RCC 7860 (cell line): ENCODE measurements around the gene STAC2.
"Not testable (repeated sequence)": the region's sequence is repeated elsewhere in the genome, so short reads cannot be mapped to it uniquely, and the experiment has no call there.

Source experiments
- DNase-seq: peaks from one replicate; pipeline ENCODE4 v3.0.0-alpha.2; 2015; ENCODE audit warnings: low spot score
- FAIRE-seq: peaks from 2 replicates; lab custom pipeline; 2012; peaks lifted over from hg19 to GRCh38; lab: Jason Lieb, UNC

STAC2 gene, protein sequence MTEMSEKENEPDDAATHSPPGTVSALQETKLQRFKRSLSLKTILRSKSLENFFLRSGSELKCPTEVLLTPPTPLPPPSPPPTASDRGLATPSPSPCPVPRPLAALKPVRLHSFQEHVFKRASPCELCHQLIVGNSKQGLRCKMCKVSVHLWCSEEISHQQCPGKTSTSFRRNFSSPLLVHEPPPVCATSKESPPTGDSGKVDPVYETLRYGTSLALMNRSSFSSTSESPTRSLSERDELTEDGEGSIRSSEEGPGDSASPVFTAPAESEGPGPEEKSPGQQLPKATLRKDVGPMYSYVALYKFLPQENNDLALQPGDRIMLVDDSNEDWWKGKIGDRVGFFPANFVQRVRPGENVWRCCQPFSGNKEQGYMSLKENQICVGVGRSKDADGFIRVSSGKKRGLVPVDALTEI

DNA sequence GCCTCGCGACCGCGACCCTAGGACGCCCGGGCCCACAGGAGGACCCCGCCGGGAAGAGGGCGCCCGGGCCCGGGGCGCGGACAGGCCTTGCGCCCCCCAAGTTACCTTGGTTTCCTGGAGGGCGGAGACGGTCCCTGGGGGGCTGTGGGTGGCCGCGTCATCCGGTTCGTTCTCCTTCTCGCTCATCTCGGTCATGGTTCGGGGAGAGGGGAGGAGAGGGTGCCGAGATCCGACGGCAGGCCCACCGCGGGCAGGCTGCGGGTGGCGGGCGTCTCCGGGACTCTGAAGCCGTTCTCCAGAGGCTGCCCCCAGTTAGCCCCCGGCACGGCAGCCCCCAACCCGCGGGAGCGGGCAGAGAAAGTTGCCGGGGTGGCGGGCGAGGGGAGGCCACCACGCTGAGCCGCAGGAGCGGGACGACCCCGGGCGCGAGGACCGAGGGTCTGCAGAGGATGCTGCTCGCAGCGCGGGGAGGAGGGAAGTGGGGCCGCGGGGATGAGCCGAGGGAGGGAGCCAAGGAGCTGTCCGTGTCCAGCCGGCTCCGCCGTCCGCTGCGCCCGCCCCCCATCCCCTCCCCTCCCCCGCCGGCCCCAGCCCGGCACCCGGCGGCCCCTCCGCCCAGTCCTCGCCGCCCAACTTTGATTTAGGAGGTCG lies at the start of gene STAC2:
Gene STAC2, minus strand, starts transcription at position 638 of the 651 bp plus-strand sequence. Its CDS starts 443 bp downstream, at position 195.
- DNase-seq, result no peak
- no peak for FAIRE-seq

DNA sequence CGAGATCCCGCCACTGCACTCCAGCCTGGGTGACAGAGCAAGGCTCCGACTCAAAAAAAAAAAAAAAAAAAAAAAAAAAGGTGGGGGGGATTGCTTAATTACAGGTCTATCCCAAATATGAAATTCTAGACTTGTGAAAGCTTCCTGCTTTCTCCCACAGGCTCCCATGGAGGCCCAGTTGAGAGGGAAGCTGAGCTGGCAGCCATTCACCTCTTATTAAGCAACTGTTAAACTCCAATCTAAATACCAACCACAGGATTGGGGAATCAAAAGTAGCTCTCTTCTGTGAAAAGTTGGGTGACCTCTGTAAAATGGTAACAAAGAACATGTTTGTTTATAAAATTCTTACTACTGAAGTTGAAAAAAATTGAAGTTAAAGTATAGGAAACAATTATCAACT lies 45.8 kb upstream of the STAC2 start:
- DNase-seq (no peak), FAIRE-seq (no peak)

DNA sequence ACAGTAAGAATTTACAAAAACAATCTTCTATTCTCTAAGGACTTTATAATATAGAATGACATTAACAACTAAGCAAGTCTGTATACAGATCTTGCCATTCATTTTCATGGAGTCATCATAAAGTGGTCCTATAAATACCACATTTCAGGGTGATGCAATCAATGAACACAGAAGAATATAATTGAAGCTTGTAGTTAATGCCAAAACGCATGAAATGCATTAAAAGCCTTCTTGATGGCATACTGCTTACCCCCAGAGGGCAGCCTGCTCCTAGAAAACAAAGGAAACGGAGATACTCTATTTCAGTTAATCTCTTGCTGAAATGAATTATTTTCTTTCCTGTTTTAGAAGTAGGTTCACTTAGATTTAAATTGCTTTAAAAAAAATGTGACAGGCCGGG lies 45.2 kb upstream of the STAC2 start:
- DNase-seq (no peak), FAIRE-seq (no peak)

DNA sequence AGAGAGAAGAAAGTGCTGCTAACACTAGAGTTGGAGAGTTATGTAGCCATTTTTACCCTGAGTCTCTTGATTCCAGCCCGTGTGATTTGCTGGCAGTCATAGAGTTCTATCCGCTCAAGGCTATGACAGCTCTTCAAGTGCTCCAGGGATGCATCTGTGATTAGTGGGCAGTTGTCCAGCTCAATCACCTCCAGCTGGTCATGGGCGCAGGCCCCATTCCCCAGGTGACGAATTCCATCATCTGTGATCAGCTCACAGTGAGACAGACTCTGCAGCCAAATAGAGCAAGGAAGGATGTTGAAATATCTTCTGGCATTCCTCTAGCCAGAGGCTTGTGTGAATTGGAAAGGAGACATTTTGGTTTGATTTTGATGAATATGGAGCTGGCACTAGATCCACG lies 38.4 kb upstream of the STAC2 start:
- FAIRE-seq (no peak), DNase-seq (no peak)

DNA sequence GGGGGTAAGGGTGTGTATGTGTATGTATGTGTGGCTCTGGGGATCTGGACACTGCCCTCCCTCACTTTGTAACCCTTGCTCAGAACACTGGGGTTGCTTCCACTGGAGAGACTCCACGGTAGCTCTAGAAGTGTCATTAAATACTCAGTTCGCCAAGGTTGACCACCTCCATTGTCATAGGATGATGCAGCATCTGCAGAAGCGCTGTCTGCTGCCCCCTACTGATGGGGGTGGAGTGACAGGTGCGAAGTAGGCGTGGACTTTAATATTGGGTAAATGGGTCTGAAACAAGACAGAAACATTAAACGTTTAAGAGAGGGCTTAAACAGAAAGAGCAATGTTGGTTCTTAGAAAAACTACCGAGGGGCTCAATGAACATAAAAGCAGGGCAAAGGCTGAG lies 35.5 kb upstream of the STAC2 start:
- no peak for FAIRE-seq

DNA sequence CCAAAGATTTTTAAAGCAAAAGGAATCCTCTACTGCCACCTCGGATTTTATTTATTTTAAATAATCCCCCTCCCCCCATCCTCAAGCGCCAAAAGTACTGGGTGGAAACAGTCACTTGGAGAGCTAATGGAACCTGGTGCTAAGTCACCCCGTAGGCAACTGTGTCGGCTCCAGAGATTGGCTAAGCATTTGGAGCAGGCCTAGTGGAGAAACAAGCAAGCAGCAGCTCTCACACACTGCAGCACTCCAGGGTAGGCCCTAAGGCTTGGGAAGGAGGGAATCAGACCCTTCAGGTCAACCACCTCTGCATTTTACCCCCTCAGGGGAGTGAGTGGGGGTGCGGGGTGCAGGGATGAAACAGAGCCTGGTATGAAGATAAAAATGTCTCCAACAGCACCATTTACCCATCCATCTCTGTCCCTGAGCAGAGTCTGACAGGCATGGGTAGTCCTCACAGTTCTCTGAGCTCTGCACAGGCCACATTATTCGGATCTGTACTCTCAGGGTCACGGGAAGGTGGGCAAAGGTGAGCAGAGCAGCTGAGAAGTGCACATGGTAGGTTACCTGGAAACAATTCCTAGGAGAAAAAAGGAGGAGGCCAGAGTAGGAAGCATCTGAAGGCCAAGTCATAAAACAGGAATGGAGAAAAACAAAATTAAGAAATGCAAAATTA lies 27.2 kb upstream of the STAC2 start:
- DNase-seq (no peak), FAIRE-seq (no peak)

More for the DNA sequence above, 35.5 kb upstream of the STAC2 start:
- DNase-seq, result no peak

DNA sequence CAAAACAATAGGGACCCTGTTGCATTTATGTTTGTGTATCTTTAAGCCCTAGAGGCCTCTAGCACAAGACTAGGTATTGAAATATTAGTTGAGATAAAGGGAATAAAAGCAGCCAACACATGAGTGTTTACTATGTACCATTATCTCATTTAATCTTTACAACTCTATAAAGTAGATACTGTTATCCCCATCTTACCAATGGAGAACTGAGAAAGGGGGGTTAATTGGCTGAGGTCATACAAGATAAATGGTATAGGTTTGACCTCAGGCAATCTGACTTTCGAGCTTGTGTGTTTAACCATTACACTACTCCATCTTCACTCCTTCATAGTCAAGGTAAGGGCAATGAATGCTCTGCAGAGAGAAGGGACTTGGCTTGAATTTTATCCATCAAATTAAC lies 26.3 kb upstream of the STAC2 start:
- no peak for FAIRE-seq
- no peak for DNase-seq

DNA sequence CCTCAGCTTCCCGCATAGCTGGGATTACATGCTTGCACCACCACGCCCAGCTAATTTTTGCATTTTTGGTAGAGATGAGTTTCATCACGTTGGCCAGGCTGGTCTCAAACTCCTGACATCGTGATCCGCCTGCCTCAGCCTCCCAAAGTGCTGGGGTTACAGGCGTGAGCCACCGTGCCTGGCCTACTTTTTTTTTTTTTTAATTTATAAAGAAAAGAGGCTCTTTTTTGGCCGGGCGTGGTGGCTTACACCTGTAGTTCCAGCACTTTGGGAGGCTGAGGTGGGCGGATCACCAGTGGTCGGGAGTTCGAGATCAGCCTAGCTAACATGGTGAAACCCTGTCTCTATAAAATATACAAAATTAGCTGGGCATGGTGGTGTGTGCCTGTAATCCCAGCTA lies 24.3 kb upstream of the STAC2 start:
- not testable (repeated sequence) for DNase-seq, FAIRE-seq

DNA sequence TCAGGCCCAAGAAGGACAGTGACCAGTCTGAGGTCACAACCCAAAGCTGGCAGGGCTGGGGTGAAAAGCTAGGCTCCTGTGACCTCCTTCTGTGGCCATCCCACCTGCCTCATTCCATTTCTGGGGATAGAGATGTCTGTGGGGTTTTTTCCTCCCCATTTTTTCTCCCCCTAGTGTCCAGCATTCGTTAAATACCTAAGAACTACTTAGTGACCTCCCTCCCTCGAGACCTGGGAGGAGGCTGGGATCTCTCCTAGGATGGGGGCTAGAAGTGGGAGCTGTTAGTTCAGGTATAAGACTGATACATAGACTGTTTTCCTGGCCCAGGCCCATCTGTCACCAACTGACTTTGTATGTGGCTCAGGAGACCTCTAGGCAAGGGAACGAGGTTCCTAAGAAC lies 20.5 kb upstream of the STAC2 start:
- FAIRE-seq (no peak), DNase-seq (no peak)

DNA sequence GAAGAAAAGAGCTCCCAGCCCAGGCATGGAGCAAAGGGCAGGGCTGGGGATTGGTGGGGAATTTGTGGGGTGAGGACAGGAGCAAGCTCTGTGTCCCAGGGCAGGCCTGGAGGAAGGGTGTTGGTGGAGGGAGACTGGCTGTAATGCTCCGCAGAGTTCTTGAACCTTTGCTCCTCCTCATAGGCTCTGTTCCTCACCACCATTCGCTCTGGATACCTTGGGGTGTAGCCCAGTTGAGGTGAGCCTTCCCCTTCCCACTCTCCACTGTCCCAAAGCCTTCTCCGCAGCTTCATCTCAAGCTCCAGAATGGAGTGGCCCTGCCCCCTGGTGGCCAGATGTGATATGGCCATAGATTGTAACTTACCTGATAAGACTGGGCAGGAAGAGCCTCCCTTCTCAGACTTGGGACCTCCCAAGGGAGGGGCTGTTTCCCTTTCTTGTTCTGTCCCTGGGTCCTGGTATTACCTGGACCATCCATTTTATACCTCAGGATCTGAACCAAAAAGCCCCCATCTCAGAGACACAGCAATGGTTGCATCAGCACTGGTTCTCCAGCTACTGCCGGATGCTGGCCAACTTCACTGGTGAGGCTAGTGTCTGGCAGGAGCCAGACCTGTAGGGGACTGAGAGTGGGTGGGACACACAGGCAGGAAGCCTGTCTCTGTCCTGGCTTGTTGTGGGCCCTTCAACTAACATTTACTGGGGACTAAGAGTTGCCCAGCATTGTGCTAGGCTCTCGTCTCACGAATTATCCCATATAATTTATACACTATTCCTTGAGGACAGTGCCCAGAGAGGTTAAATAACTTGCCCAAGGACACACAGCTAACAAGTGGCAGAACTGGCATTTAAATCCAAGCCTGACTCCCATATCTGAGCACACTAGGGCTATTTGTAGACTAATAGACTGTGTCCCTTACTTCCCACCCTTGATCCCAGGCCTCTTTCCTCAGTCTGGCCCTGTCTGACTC lies 19.1 kb upstream of the STAC2 start:
- DNase-seq, result peak; percentile 51
- no peak for FAIRE-seq

DNA sequence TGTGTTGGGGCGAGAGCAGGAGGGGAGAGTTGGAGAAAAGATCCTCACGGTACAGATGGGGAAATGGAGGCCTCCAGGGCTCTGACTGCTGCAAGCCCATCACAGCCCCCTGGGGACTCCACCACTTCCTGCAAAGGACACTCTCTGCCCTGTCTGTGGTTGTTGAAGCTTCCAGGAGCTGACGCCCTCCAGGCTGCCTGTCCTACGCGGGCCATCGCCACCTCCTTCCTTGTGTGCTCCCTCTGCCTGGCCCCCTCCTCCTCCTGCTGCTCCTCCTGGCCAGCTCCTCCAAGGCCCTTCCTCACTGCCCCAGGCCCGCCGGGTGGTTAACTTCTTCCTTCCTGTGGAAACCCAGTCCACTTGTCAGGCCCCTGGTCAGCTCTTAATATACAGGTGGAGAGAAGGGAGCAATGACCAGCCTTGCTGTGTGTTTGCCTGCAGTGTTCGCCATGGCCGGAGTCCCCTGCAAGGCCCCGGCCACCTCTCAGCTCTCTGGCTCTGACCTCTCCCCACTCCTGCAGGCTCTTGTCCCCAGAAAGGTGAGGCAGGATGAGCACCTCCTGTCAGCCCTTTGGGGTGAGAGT lies 18.4 kb upstream of the STAC2 start:
- FAIRE-seq (no peak), DNase-seq (no peak)

DNA sequence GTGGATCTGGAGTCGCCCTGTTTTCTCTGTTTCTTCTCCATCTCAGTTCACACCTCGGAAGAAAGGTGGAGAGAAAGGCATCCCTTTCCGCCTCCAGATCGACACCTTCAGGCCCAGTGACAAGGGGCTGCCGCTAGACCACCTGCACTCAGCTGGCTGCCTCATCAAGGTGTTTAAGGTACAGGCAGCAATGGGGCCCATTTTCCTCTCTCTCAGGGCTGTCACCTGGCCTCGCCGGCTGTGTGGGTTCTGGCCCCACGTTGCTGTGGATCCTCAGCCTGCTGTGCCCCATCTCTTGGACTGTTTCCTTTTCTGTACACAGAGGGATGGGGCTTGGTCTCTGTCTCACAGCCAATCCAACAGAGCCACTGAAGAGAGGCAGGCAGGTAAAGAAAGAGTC lies 17.4 kb upstream of the STAC2 start:
- FAIRE-seq (no peak), DNase-seq (no peak)

DNA sequence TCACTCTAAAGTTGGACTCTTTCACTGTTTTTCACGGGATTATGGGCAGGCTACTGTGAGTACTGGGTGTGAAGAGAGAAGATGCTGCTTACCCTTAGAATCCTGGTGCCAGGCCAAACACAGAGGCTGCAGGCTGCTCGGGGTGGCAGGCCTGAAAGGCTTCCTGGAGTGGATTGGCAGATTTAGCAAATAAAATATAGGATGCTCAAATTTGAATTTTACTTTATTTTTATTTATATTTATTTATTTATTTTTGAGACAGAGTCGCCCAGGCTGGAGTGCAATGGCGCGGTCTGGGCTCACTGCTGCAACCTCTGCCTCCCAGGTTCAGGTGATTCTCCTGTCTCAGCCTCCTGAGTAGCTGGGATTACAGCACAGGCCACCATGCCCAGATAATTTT lies 14.9 kb upstream of the STAC2 start:
- FAIRE-seq, result no peak

DNA sequence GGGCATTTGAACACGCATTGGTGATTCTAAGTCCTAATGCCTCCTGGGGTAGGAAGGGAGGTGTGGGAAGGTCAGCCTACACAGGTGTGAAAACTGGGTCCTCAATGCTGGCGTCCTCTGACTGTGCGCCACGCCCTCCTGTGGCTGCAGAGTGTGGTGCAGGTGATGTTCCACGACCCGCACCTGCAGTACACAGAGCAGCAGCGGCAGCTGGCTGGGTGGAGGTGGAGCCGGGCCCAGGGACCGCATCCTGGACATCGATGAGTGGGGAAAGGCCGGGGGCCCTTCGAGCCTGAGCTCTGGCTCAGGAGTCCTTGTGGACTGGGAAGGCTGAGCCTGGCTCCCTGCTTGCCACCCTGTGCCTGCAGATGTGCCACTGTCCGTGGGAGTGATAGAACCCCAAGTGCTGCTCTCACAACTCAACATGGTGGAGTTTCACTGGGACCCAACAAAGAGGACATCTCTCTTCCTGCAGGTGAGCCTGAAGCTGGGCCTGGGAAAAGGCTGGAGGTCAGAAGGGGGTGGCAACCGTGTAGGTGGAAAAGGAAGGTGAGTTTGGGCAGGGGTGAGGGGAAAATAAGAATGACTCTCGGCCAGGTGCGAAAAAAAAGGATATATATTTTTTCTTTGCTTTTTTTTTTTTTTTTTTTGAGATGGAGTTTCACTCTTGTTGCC lies 14.0 kb upstream of the STAC2 start:
- FAIRE-seq (no peak), DNase-seq (no peak)

More for the DNA sequence above, 14.9 kb upstream of the STAC2 start:
- no peak for DNase-seq

DNA sequence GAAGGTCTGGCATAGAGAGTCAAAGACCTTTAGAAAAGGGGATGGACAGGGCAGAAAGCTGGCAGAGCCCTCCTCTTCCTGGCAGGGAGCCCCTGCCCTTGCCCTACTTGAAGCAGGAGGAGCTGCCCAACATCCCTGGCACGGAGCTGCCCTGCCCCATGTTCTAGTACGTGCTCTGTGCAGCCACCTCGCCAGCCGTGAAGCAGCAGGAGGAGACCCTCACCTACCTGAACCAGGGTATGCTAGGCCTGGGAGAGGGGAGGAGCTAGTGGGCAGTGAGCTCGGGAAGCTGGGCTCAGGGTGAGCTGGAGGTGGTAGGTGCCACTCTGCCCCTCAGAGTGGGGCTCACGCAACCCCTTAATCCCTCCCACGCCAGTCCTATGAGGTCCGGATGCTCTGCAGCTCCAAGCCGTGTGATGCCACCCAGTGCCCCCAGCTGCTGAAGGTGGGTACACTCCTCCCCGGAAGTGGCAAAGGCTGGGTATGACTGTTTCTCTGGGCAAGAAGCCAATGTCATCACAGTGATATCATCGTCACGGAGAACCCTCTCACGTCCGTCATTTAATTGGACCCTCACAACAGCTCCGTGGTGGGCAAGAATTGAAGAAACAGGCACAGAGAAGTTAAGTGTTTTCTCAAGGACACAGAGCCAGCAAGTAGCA lies 12.7 kb upstream of the STAC2 start:
- FAIRE-seq (peak; percentile 62), DNase-seq (peak; percentile 83)

DNA sequence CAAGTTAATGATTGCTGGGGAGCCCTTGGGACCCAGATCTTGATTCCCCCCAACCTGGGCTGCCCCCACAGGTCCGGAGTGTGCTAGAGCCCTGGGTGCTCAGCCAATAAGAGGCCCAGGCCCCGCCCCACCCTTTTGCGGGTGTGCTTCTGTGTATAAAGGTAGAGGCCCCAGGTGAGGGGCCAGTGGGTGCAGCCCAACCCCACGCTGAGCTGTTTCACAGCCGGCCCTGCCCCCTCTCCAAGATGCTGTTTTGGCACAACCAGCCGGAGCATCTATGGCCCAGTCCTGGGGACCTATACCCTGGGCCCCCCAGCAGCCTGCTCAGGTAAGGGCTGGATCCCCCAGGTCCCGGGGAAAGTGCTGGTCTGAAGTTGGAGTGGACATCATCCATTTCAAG lies 11.8 kb upstream of the STAC2 start:
- DNase-seq (no peak), FAIRE-seq (no peak)

DNA sequence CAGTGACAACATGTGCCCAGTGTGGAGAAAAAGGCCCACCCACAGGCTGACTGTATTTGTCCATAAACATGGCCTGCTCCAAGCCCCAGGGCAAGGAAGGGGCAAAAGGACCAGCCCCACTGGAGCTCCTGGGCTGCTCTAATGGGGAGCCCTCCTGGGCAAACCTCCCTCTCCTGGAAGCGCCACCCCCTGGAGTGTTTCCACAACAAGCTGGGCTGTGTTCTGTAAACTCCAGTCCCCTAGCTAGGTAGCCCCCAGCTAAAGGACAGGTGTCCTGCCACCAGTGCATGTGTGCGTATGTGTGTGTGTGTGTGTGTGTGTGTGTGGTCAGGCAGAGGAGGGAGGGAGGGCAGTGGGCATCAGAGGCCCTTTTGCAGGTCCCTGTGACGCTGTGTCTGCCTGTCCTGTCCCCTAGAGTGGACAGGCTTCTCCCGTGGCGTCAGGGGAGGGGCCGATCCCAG lies 11.3 kb upstream of the STAC2 start:
- FAIRE-seq, result no peak
- DNase-seq, result no peak

DNA sequence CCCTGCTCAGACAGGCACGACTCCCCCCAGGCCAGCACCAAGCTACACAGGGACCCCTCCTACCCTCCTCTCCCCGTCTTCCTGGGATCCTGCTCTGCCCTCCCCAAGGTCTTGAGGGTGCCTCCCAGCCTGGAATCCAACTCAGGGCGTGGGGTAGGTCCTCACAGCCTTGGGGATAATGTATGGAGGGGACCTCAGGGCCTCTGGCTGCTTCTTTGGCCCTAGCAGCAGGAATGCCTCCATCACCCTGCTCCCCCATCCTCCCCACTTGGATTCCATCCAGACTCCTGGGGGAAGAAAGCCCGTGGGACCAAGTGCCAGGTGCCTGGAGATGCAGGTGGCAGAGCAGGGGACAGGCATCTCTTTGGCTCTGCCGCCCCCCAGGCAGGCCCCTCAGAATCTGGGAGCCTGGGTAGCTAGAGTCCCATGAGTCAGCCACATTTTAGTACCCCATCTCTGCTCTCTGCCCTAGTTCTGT lies 10.7 kb upstream of the STAC2 start:
- no peak for FAIRE-seq
- no peak for DNase-seq
